NOMO-1 treated with dmso at 0.1 percent for 144 hours (cell line): ENCODE data around the gene DSC3.
"Not testable (repeated sequence)": the region's sequence is repeated elsewhere in the genome, so short reads cannot be mapped to it uniquely, and the experiment has no call there.

Experiments used
- DNase-seq: peaks from one replicate; lab custom pipeline; 2025; ENCODE audit not compliant: unreplicated experiment; lab: John Stamatoyannopoulos, UW

Gene DSC3

GRCh38 chr18:31041271-31042083 is 1.1 kb downstream of the DSC3 start:
- DNase-seq = no peak

- no peak for DNase-seq
Observed at GRCh38 chr18:31040686-31041270, 1.8 kb downstream of the DSC3 start.

GRCh38 chr18:31039426-31039825 is 3.1 kb downstream of the DSC3 start:
- DNase-seq = no peak

GRCh38 chr18:31037686-31038085 is 4.9 kb downstream of the DSC3 start:
- not testable (repeated sequence) for DNase-seq

GRCh38 chr18:31034541-31034940 is 8.0 kb downstream of the DSC3 start:
- no peak for DNase-seq

- DNase-seq = no peak
Observed at GRCh38 chr18:31030574-31031278, 11.8 kb downstream of the DSC3 start.

- DNase-seq = no peak
Observed at GRCh38 chr18:31015715-31016434, 26.7 kb downstream of the DSC3 start.

GRCh38 chr18:31011455-31011854 is 31.1 kb downstream of the DSC3 start:
- DNase-seq = not testable (repeated sequence)

- DNase-seq = no peak
Observed at GRCh38 chr18:31010601-31011000, 31.9 kb downstream of the DSC3 start.

- DNase-seq = no peak
Observed at GRCh38 chr18:30999887-31000628, 42.5 kb downstream of the DSC3 start.

GRCh38 chr18:30999186-30999585 is 43.4 kb downstream of the DSC3 start:
- no peak for DNase-seq

GRCh38 chr18:30997223-30997622 is 45.3 kb downstream of the DSC3 start:
- DNase-seq = no peak

GRCh38 chr18:30992231-30992630 is 50.3 kb downstream of the DSC3 start:
- no peak for DNase-seq

- no peak for DNase-seq
Observed at GRCh38 chr18:30991397-30991796, 51.1 kb downstream of the DSC3 start.

GRCh38 chr18:30989141-30989540 is 53.4 kb downstream of the DSC3 start:
- DNase-seq = no peak

GRCh38 chr18:30988440-30988839 is 54.1 kb downstream of the DSC3 start:
- DNase-seq = no peak

- no peak for DNase-seq
Observed at GRCh38 chr18:30987467-30988241, 54.9 kb downstream of the DSC3 start.

GRCh38 chr18:30985753-30986152 is 56.8 kb downstream of the DSC3 start:
- no peak for DNase-seq

- no peak for DNase-seq
Observed at GRCh38 chr18:30982285-30982992, 60.1 kb downstream of the DSC3 start.
